Fibroblast of the aortic adventitia (primary cell): ENCODE results near the gene CIDEA. TPM values are rescaled to one million over a fixed set of nuclear protein-coding genes. Genes with fewer than 3 reads are reported as not detected.
A peak's percentile ranks its signal among the peaks of the same experiment; 100 is the strongest.

Source experiments
- DNase-seq: peaks from one replicate; pipeline ENCODE4 v3.0.0-alpha.2; 2010; ENCODE audit warnings: low read depth
- H3K4me3 ChIP-seq: 2 replicates; pipeline ENCODE4 v1.5.1; 2011; ENCODE audit warnings: low read depth, mild to moderate bottlenecking, control low read depth, low read length, moderate library complexity
- total RNA-seq: library from RNA; depleted of rRNA; stranded (reverse); fragments of >200 nt; gene quantifications from 2 replicates; pipeline ENCODE4 v1.2.3, GENCODE V29; 2012; ENCODE audit warnings: low replicate concordance
- TF ChIP-seq, protein P1 (sequence below): IDR thresholded peaks from 2 replicates; pipeline ENCODE4 v1.5.1; 2011; ENCODE audit warnings: mild to moderate bottlenecking, low read length, control low read depth, inconsistent platforms; ENCODE audit not compliant: insufficient read depth

Gene CIDEA
- total RNA-seq, 1 donor, result not detected

GRCh38 chr18:12248926-12249720 lies 5.0 kb upstream of the CIDEA start:
- DNase-seq, result no peak
- TF ChIP-seq, protein P1, sequence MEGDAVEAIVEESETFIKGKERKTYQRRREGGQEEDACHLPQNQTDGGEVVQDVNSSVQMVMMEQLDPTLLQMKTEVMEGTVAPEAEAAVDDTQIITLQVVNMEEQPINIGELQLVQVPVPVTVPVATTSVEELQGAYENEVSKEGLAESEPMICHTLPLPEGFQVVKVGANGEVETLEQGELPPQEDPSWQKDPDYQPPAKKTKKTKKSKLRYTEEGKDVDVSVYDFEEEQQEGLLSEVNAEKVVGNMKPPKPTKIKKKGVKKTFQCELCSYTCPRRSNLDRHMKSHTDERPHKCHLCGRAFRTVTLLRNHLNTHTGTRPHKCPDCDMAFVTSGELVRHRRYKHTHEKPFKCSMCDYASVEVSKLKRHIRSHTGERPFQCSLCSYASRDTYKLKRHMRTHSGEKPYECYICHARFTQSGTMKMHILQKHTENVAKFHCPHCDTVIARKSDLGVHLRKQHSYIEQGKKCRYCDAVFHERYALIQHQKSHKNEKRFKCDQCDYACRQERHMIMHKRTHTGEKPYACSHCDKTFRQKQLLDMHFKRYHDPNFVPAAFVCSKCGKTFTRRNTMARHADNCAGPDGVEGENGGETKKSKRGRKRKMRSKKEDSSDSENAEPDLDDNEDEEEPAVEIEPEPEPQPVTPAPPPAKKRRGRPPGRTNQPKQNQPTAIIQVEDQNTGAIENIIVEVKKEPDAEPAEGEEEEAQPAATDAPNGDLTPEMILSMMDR, result no peak
- no peak overlapping the region for H3K4me3 ChIP-seq

DNA sequence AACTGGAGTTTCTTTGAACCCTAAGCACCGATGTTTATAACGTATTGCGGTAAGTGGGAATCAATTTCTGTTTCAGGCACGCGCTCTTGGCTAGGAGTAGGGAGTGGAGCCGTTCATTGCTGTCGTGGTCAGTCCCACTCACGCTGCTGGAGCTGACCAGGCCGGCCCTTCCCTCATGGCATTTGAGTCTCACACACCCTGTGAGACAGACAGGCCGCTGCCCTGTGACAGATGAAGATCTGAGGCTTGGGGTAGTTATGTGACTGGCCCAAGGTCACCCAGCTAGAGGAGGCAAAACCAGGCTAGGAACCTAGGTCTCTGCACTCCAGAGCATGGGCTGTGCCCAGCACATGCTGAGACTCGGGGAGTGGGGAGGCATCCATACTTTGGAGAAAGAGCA lies 2.9 kb upstream of the CIDEA start:
- no peak overlapping the region for H3K4me3 ChIP-seq
- no peak for DNase-seq
- TF ChIP-seq, protein P1, result no peak

DNA sequence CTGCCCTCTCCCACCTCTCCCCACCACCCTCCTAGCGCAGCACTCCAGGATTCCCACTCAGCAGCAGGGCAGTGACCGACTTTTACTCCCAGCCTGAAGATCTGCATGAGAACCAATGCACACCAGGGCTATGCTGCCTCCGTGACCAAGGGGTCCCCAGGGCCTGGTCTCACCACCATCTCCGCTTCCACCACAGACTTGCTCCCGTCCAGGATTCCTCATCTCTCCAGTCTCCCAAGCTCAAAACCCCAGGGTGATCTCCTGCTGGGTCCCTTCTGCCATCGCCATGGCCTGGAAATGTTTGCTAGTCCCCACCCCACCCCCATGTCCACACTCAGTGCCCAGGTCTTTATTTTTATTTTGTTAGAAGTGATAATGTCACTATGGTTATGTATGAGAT lies 2.1 kb upstream of the CIDEA start:
- TF ChIP-seq, protein P1, result no peak
- no peak for DNase-seq
- no peak overlapping the region for H3K4me3 ChIP-seq

DNA sequence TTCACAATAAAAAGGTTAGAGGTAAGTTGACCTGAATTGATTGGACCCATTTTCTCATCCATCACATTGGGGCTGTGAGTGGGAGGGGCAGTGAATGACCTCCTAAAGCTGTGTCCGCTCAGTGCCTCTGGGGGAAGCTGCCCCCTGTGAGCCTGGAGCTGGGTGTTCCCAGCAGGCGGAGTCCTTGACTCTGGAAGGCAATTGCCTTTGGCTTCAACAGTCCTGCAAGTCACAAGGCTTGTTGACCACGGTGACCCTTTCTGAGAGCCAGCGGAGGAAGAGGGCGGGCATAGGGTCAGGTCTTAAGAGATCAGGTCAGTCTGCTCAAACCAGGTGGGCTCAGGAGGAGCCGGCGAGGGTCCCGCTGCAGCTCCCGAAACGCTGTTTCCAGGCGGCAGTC lies 1.1 kb upstream of the CIDEA start:
- DNase-seq, result no peak
- H3K4me3 ChIP-seq, result no peak overlapping the region
- TF ChIP-seq, protein P1, result no peak

GRCh38 chr18:12253663-12254135 lies 462 bp upstream of the CIDEA start:
- TF ChIP-seq, protein P1, result no peak
- peak overlapping the region; percentile 17 for H3K4me3 ChIP-seq

DNA sequence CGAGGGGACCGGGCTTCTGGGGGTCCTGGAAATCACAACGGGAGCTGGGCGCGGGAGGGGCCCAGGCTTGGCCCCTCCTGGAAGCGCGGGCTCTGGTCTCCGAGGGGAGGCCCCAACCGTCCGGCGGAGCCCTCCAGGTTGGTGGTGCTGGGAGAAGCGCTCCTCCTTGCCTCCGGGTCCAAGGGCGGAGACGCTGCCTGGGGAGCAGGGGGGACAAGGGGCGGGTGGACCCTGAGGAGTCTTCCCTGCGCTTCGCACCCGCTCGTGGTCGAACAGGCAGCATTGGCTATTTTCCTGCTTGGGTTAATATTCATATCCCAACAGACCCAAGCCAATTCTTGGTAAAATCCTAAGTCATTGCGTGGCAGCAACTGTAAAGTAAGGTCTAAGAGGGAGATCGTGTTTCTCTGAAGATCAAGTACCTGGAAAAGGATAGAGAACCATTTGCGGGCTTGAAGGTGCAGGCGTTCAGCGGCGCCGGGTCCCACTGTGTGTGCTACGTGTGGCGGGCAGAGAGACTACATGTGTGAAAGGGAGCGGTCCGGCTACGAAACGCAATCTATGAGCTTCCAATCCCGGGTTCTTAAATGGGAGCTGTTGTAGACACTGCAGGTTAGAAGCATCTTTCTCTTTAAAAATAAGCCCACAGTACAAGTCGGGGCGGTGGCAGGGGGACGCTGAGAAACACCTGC lies 805 bp downstream of the CIDEA start:
- TF ChIP-seq, protein P1, result no peak
- no peak overlapping the region for H3K4me3 ChIP-seq
- DNase-seq, result no peak

More at GRCh38 chr18:12253663-12254135, 462 bp upstream of the CIDEA start:
- DNase-seq, result no peak
